Epithelial cell of prostate (primary cell): ENCODE measurements around the gene SLC14A1.
"Not testable (repeated sequence)": the region's sequence is repeated elsewhere in the genome, so short reads cannot be mapped to it uniquely, and the experiment has no call there.

Experiments used
- DNase-seq: peaks from one replicate; pipeline ENCODE4 v3.0.0-alpha.2; 2011; ENCODE audit warnings: low read depth, low spot score
- H3K27ac ChIP-seq: fragments of 450-650 bp; 2 replicates; pipeline ENCODE4 v1.5.1; 2017; ENCODE audit warnings: mild to moderate bottlenecking

Gene SLC14A1

DNA sequence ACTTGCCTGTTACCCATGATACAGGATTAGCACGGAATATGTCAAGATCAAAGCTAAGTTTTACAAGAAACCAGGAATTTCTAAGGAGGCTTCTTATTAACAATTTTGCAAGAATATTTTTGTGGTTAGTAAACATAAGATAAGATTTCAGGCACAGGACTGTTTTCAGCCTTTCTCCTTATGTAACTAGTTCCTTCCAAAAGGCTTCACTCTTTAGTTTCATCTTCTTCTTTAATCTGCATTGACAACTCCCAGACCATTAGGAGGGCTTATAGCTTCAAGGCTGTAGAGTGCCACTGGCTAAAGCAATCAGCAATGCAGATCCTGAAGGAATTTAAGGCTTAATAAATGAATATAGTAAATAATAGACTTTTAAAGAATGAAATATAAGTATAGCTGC lies 29.3 kb downstream of the SLC14A1 start:
- no peak for DNase-seq
- no peak overlapping the region for H3K27ac ChIP-seq

- H3K27ac ChIP-seq: no peak overlapping the region
- no peak for DNase-seq
Measured at GRCh38 chr18:45755934-45756333, 32.0 kb downstream of the SLC14A1 start.

DNA sequence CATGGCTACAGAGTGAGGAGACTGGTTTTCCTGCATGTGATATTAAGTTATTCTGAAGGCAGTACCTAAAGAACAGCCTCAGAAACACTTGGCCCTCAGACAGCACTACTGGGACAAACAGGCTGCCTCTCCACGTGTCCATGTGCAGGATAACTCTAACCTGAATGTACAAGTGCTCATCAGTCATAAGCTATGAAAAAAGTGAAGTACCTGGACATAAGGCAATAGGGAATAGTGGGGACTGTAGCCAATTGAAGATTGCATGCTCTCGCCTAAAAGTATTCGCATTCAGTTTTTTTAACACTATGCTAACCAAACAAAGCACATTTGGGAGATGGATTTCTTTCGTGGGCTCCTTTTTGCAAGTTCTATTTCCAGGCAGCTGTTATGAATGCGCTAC lies 33.0 kb downstream of the SLC14A1 start:
- no peak overlapping the region for H3K27ac ChIP-seq
- no peak for DNase-seq

GRCh38 chr18:45757644-45758043 lies 33.7 kb downstream of the SLC14A1 start:
- DNase-seq, H3K27ac ChIP-seq: not testable (repeated sequence)

DNA sequence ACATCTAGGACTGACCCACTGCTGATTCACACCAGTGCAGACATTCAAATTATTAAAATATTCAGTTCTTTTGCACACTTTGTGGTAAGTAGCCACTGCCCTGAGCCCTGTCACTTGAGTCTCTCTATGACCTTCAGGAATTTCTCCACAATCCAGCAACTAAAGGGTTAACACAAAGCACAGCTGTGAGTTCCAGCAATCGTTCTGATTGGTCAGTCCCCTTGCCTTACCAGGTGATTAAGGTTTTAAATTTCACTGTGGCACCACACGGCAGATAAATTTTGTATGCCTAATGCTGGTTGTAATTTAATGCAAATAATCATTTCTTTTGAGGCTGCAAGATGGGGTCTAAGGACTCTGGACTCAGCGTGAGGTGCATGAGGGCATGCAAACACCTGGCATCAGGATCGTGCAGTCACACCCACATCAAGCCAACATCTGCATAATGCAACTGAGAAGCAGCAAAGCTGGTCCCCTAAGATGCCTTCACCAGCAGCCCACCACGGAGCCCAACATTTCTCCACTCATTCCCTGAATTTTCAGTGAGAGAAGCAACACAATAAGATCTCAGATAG lies 36.6 kb downstream of the SLC14A1 start:
- no peak for DNase-seq
- H3K27ac ChIP-seq: no peak overlapping the region

DNA sequence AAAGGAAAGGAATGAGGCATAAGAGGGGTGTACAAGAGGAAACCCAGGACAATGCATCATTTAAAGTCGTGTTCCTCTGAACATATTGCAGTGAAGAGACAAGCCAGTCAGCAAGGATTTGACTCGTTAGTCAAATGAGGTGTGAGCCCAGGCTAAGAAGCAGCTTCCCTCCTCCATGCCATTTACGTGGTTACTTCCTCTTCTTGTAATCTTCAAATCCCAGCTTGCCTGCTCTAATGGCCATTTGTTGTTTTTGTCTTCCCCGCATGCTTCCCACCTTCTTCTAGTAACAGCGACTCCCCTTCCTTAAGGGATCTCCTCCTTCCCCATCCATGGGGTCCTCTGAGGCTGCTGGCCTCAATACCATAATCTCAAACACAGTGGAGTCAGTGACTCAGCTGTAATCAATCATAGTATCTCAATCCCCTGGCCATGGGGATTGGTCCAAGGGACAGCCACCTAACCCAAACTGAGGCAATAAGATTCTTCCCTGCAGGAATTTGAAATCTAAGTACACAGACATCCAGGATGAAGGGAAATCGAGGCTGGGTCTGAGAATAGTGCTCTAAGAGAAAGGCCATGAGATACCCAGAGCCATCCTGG lies 37.6 kb downstream of the SLC14A1 start:
- DNase-seq: no peak
- no peak overlapping the region for H3K27ac ChIP-seq

DNA sequence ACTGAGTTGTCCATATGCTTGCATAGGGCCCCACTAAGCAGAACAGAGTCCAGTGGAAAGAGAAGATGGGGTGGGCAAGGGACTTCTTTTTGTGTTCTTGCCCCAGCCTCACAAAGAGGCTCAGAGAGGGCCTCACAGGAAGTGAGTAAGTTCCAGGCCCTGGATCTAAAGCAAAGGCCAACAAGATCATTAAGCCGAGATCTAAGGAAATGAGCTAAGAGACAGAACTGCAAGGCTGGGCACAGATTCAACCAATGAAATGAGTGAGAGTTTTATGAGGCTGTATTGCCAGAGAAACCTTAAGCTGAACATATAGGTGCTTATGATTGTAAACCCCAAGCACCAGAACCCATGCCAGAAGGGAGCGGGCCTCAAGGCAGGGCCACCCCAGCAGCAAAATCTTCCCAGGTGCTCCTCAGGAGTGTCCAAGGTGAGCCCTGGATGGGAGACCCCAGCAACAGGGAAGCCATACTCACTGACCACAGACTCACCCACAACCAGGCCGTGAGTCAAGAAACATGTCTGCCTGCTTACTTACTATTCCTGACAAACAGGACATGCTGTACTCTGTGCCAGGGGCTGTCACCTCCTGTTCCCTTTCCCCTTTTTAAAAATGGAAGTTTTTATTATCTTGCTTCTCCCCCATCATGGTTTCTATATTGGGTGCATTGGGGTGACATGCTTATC lies 40.2 kb downstream of the SLC14A1 start:
- DNase-seq: no peak
- H3K27ac ChIP-seq: peak overlapping the region; percentile 69

DNA sequence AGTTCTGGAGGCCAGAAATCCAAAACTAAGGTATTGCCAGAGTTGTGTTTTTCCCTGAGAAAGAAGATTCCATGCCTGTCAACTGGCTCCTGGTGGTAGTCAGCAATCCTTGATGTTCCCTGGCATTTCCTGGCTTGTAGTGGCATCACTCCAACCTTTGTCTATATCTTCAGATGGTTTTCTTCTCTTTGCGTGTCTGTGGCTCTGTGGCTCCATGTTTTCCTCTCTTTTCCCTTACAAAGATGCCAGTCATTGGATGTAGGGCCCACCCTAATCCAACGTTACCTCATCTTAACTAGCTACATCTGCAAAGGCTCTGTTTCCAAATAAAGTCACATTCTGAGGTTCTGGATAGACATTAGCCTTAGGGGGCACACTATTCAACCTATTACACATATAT lies 41.8 kb downstream of the SLC14A1 start:
- DNase-seq: no peak
- no peak overlapping the region for H3K27ac ChIP-seq

DNA sequence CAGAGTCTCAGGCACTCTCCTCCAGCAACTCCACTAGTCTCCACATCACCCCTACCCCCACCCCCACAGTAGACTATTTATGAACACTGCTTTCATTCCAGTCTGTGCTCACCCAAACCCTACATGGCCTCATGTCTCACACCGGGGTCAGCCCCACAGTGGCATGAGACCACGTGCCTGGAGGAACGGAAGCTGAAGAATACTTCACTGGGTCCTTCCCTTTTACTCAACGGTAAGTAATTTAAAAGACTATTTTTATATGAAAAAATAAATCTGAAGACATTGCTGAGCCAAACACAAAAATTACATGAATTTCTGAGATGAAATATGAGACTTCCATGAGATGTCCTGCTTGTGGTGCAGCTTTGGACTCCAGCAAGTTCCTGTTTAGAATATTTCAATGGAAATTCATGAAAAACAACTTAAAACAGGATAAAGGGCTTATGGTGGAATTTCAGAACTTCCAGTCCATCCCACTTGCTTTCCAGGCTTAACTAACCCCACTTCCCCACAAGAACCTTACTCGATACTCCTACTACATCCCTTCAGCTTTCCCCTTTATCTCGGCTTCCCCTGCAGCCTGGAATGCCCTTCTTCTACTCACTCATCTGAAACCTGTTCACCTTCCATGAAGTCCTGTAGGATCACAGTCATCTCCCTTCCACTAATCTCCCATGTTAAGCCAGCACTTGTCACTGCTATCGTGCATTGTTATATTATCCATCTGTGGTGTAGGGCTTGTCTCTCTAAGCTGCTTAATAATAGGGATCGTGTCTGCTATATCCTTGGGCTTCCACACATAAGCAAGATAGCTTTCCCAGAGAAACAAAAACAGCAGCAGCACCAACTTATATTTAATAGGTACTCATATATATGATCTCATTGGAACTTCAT lies 47.9 kb downstream of the SLC14A1 start:
- no peak for DNase-seq

DNA sequence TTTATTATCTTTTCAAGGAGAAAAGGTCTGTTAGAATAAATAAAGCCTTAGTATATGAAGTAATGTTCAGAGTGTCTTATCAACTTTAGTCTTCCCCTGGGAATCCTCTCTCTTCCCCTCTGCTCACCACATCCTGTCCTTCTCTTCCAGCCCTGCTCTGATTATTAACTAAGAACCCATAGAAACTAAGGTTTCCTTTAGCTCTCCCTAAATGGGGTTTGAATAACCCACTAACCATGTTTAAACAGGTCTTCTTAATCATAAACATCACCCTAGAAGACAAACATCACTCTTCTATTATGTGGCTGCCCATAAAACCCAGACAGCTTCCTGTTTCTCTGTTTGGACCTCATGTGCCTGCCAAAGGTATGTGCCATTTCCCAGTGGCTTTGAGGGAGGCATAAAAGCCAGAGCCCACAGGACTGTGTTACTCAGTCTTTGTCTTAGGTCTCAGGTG lies 50.1 kb downstream of the SLC14A1 start:
- DNase-seq: peak; percentile 86
- H3K27ac ChIP-seq: peak overlapping the region; percentile 92

More for the DNA sequence above, 47.9 kb downstream of the SLC14A1 start:
- H3K27ac ChIP-seq: no peak overlapping the region

DNA sequence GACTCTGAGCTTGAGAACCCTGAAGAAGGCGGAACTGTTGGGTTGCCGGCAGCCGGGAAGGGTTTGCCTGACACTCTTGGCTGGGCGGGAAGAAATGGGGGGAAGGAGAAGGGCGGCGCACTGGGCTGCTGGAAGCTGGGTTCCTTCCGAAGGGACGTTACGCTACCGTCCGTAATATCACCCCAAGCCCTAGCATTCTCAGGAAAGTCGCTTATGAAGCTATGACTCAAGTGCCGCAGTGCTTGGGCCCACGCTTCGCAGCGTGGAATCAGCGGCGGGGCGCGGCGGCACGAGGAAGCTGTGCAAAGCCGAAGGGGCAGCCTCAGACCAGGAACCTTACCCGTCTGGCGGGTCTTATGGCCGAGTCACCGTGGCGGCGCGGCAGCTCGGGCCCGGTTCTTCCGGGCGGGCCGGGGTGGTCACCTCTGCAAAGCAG lies 51.3 kb downstream of the SLC14A1 start:
- no peak for DNase-seq
- H3K27ac ChIP-seq: peak overlapping the region; percentile 92

GRCh38 chr18:45775743-45776142 lies 51.8 kb downstream of the SLC14A1 start:
- no peak for DNase-seq
- no peak overlapping the region for H3K27ac ChIP-seq

DNA sequence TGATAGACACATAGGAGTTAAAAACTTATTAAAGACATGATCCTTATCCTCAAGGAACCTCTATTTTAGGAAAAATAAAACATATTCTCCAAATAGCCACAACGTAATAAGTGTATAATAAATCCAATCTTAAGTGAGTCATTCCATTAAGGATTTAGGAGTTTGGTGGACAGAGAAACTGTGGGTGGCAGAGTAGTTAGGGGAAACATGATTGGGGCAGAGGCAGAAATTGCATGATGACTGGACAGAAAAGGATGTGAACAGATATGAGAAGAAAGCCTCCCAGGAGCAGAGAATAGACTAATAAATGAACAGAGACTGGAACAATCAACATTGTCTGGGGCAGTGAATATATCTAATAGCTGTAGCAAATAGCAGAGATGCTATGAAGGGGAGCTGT lies 53.4 kb downstream of the SLC14A1 start:
- no peak for DNase-seq
- H3K27ac ChIP-seq: peak overlapping the region; percentile 55

DNA sequence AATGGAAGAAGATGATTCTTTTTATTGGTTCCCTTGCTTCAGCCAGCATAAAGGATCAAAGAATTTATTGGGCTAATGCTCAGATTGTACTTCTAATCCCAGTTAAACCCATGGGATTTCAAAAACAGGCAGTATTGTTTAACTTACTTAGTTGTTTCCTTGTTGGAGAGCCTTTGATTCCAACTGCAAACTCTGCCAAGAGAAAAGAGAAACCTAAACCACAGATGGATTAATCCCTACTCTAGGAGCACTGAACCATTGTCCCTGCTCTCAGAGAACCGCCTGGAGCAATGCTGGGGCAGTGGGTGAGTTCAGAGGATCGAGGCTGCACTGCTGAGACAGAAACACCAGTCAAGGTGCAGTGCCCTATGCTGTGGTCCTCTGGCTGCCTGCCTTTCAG lies 56.6 kb downstream of the SLC14A1 start:
- no peak overlapping the region for H3K27ac ChIP-seq
- DNase-seq: no peak

DNA sequence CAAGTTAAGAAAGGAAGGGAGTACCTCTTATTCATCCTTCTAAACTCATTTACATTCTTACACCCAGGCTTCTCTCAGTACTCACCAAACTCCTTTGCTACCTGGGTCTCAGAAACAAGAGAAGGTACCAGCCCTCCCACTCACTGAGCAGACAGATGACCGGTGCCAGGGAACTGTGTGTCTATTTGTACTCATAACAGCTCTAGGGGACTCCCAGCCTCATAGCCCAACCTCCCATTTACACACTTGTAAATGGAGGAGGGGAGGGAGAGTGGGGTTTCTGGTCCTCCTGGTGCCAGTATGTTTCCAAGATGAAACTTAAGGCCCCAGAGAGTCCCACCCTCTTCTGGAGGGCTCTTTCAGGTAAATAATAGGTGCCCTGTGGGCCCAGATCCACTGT lies 58.7 kb downstream of the SLC14A1 start:
- DNase-seq: no peak

GRCh38 chr18:45783097-45784075 lies 59.4 kb downstream of the SLC14A1 start:
- DNase-seq: no peak
- H3K27ac ChIP-seq: peak overlapping the region; percentile 26

More for the DNA sequence above, 58.7 kb downstream of the SLC14A1 start:
- H3K27ac ChIP-seq: peak overlapping the region; percentile 26

DNA sequence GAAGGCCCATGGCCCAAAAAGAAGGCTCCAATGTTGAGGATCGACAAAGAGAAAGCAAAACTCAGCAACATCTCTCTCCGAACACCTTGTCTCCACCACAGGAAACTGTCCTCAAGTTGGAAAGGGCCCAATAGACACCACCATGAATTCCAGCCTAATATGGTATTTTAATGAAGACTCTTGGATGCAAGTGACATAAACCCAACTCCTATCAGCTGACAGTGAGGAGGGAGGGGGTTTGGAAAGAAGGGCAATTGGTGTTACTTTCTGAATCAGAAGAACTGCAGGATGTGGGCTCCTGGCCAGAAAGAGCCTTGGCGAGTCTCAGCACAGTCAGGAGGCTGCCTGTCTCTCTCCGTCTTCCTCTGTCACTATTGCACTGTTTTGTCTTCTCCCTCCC lies 61.2 kb downstream of the SLC14A1 start:
- peak overlapping the region; percentile 31 for H3K27ac ChIP-seq
- no peak for DNase-seq

DNA sequence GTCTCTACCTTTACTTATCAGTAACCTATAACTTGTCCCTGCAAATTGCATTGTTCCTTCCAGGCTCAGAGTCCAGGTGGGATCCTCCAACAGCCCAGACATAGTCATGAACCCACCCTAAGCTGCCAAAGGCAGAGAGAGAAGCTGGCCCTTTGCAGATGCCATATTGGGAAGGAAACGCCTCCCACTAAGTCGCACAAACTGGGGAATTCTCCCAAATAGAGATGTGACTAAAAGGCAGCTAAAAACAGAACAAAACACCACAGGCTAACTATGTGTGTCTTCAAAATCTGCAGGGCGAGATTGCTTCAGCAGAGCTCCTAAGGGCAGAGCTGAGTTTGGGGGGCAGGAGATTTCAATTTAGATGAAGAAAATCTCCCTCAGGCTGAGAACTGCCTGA lies 63.0 kb downstream of the SLC14A1 start:
- H3K27ac ChIP-seq: no peak overlapping the region
- DNase-seq: no peak

DNA sequence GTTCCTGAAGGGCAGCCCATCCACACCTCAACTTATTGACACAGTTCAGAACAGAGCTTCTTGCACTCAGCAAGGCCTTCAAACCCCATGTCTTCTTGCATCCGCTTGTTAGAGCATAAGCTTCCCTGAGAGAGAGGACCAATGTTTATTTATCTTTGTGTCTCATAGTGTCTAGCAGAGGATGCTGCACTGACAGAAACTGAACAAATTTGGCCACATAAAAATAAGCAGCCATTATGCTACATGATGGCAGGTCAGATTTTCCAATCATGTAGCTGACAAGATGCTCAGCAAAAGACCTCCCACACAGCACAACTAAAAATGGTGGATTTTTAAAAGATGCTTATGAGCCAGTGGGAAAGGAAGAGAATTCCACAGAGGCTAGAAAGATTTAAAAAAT lies 63.4 kb downstream of the SLC14A1 start:
- no peak overlapping the region for H3K27ac ChIP-seq
- no peak for DNase-seq
